Measurements from ENCODE around the gene TPPP.

DNA sequence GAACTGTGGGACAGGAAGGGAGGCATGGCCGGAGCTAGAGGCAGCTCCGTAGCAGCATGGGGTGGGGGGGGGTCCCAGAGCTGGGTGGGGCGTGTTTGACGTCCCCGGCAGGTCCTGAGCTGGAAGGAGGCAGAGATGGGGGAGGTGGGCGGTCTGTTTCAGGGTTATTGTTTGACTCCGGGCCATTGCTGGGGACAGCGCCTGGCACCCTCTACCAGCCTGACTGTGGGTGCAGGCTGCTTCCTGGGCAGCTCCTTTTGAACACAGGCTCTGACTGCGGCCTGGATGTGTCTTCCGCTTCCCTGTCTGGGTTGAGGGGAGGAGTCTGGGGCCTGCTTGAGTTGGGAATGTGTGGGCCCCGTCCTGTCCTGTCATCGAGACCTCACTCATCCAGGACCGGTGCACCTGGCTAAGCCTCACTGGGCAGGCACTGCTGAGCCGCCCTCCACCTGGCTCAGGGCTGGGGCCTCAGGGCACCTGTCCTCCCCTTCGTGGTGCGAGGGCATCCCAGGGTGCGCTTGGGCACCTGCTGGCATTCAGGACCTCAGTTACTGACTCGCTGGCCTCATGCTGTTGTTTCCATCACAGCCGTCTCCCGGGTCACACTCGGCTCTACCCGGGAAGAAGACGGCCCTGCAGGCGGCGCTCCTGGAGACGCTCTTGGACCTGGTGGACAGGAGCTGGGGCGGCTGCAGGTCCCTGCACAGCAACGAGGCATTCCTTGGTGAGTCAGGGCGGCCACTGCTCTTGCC lies 54.5 kb downstream of the TPPP start:
- TF ChIP-seq, protein P1, sequence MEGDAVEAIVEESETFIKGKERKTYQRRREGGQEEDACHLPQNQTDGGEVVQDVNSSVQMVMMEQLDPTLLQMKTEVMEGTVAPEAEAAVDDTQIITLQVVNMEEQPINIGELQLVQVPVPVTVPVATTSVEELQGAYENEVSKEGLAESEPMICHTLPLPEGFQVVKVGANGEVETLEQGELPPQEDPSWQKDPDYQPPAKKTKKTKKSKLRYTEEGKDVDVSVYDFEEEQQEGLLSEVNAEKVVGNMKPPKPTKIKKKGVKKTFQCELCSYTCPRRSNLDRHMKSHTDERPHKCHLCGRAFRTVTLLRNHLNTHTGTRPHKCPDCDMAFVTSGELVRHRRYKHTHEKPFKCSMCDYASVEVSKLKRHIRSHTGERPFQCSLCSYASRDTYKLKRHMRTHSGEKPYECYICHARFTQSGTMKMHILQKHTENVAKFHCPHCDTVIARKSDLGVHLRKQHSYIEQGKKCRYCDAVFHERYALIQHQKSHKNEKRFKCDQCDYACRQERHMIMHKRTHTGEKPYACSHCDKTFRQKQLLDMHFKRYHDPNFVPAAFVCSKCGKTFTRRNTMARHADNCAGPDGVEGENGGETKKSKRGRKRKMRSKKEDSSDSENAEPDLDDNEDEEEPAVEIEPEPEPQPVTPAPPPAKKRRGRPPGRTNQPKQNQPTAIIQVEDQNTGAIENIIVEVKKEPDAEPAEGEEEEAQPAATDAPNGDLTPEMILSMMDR (IDR thresholded peaks at IDR 0.05 in 4 of 5, conservative IDR thresholded peaks at IDR 0.05 in 1 of 5), result no peak
- TF ChIP-seq POLR2A (IDR thresholded peaks at IDR 0.05), result no peak

Data from gastrocnemius medialis (tissue), 4 donors.